Measurements from ENCODE around the gene INPP4B.

GRCh38 chr4:142493255-142494110 is 352.6 kb downstream of the INPP4B start:
- TF ChIP-seq CTCF (conservative IDR thresholded peaks at IDR 0.05 in 1 of 2, IDR thresholded peaks at IDR 0.05 in 1 of 2; ENCODE audit: low read depth in 1 of 2, low read length in 2 of 2) (no peak), EZH2 (IDR thresholded peaks at IDR 0.05; ENCODE audit: low read length, missing control alignments) (no peak)

Measured in fibroblast of lung (primary cell).